ENCODE results near the gene FRMD3. TPM values are rescaled to one million over a fixed set of nuclear protein-coding genes. Genes with fewer than 3 reads are reported as not detected.

FRMD3 gene
- total and polyA plus RNA-seq, 2 donors (not counting 3 experiments of a cell fraction or from before 2014, with no cell fraction given) = 3.0 to 6.1 TPM

GRCh38 chr9:83231039-83231438, 307.2 kb downstream of the FRMD3 start:
- H3K36me3 ChIP-seq (ENCODE audit: control insufficient read depth in 2 of 2, extremely low read depth in 1 of 2, insufficient read depth in 2 of 2, low read length in 2 of 2) = no peaks in the 10 kb centered on the region
- POLR2A ChIA-PET = no interaction called here
- dilution Hi-C loops (cut with MboI; ENCODE audit: extremely low pct_ligation_motif_present, low sequenced_read_pairs) (no loop called here), intact Hi-C loops (cut with micrococcal nuclease) (no loop called here)
- DNase-seq (ENCODE audit: low read depth, low spot score) (no peak), FAIRE-seq (no peak)
- TF ChIP-seq POLR2A (IDR thresholded peaks at IDR 0.05; ENCODE audit: low read depth, low read length) = no peak
- no peak for TF ChIP-seq EZH2 (IDR thresholded peaks at IDR 0.05; ENCODE audit: borderline replicate concordance, low read depth, low read length, severe bottlenecking)
- no peak for TF ChIP-seq CTCF (IDR thresholded peaks at IDR 0.05; ENCODE audit: extremely low read depth in 1 of 2, insufficient read depth in 1 of 2, low read depth in 1 of 2, low read length in 2 of 2)
- TF ChIP-seq POLR2AphosphoS5 (IDR thresholded peaks at IDR 0.05; ENCODE audit: insufficient read depth, low read depth, low read length) = no peak
- TF ChIP-seq MYC (IDR thresholded peaks at IDR 0.05; ENCODE audit: low read depth, low read length) = no peak
- TF ChIP-seq FOS (IDR thresholded peaks at IDR 0.05; ENCODE audit: borderline replicate concordance, insufficient read depth, low read length) = no peak
- no peak for TF ChIP-seq JUN (IDR thresholded peaks at IDR 0.05; ENCODE audit: borderline replicate concordance, insufficient read depth, insufficient read length, low read depth)
- no peak overlapping the region for H3K9ac ChIP-seq (replicated peaks; ENCODE audit: extremely low read depth, insufficient read depth, low read length)
- H4K20me1 ChIP-seq (replicated peaks; ENCODE audit: control insufficient read depth, extremely low read depth, insufficient read depth, low read length) = no peaks in the 10 kb centered on the region
- H3K9me1 ChIP-seq (replicated peaks; ENCODE audit: control insufficient read depth, extremely low read depth, insufficient read depth, low read length) = no peaks in the 10 kb centered on the region
- no peaks in the 10 kb centered on the region for H3K79me2 ChIP-seq (ENCODE audit: control insufficient read depth, insufficient read depth, low read length)
- no peak overlapping the region for H2AFZ ChIP-seq (ENCODE audit: low read depth, low read length)
- peaks cover 4% of the 10 kb centered on the region for H3K4me1 ChIP-seq (ENCODE audit: control insufficient read depth, extremely low read depth, insufficient read depth, low read length)
- no peaks in the 10 kb centered on the region for H3K9me3 ChIP-seq (replicated peaks; ENCODE audit: control insufficient read depth, insufficient read depth, low read length)
- no peak overlapping the region for H3K4me2 ChIP-seq (ENCODE audit: insufficient read depth, low read length)
- CTCF ChIA-PET = no interaction called here
- H3K27me3 ChIP-seq (ENCODE audit: control insufficient read depth in 2 of 2, insufficient read depth in 2 of 2, low read length in 2 of 2) = no peaks in the 10 kb centered on the region
- no peak overlapping the region for H3K27ac ChIP-seq (ENCODE audit: insufficient read depth, low read depth, low read length)
- BruUV-seq (replicated peaks) = no TSS peak
- no peak overlapping the region for H3K4me3 ChIP-seq (replicated peaks in 1 of 3; ENCODE audit: insufficient read depth in 1 of 3, low read depth in 1 of 3, low read length in 3 of 3)

Measured in endothelial cell of umbilical vein (primary cell).